HEK293T (cell line): Measurements from ENCODE around the gene CLDN3.

Experiments used
- CTCF ChIA-PET: fragments of 350-600 bp; formaldehyde crosslinking; extraction: SDS; loops from one replicate; lab custom pipeline; 2021; ENCODE audit warnings: antibody characterized with exemption, inconsistent platforms; lab: Yijun Ruan, JAX
- POLR2A ChIA-PET: fragments of 350-600 bp; formaldehyde crosslinking; extraction: SDS; loops from one replicate; lab custom pipeline; 2020; ENCODE audit warnings: antibody characterized with exemption, inconsistent platforms; lab: Yijun Ruan, JAX
- DNase-seq: peaks from one replicate; pipeline ENCODE4 v3.0.0; 2012; ENCODE audit warnings: mixed read lengths; ENCODE audit errors: extremely low spot score
- ARNT ChIP-seq: fragments of 450-650 bp; IDR thresholded peaks from 2 replicates; pipeline ENCODE4 v1.6.1; 2017; ENCODE audit warnings: mild to moderate bottlenecking
- BHLHE40 ChIP-seq: fragments of 450-650 bp; IDR thresholded peaks from 2 replicates; pipeline ENCODE4 v1.6.1; 2016; ENCODE audit warnings: mild to moderate bottlenecking, moderate library complexity, borderline replicate concordance
- CTBP1 ChIP-seq: fragments of 450-650 bp; IDR thresholded peaks from 2 replicates; pipeline ENCODE4 v1.6.1; 2016; ENCODE audit warnings: borderline replicate concordance
- ELF4 ChIP-seq: fragments of 450-650 bp; IDR thresholded peaks from 2 replicates; pipeline ENCODE4 v1.6.1; 2017; ENCODE audit warnings: antibody characterized with exemption
- FOXA1 ChIP-seq: fragments of 450-650 bp; IDR thresholded peaks from 2 replicates; pipeline ENCODE4 v1.6.1; 2016; ENCODE audit warnings: mild to moderate bottlenecking
- FOXK2 ChIP-seq: fragments of 450-650 bp; IDR thresholded peaks from 2 replicates; pipeline ENCODE4 v1.6.1; 2016; ENCODE audit warnings: mild to moderate bottlenecking
- FOXM1 ChIP-seq: fragments of 450-650 bp; IDR thresholded peaks from 2 replicates; pipeline ENCODE4 v1.6.1; 2017; ENCODE audit warnings: mild to moderate bottlenecking, borderline replicate concordance
- HDGF ChIP-seq: fragments of 450-650 bp; IDR thresholded peaks from 2 replicates; pipeline ENCODE4 v1.6.1; 2017; ENCODE audit warnings: antibody characterized with exemption, borderline replicate concordance
- L3MBTL2 ChIP-seq: fragments of 450-650 bp; conservative IDR thresholded peaks from 2 replicates; pipeline ENCODE4 v1.6.1; 2016; ENCODE audit warnings: mild to moderate bottlenecking
- LEF1 ChIP-seq: fragments of 450-650 bp; IDR thresholded peaks from 2 replicates; pipeline ENCODE4 v1.6.1; 2017; ENCODE audit warnings: mild to moderate bottlenecking, borderline replicate concordance
- NFRKB ChIP-seq: fragments of 450-650 bp; IDR thresholded peaks from 2 replicates; pipeline ENCODE4 v1.6.1; 2016; ENCODE audit warnings: mild to moderate bottlenecking, moderate library complexity
- PKNOX1 ChIP-seq: fragments of 450-650 bp; IDR thresholded peaks from 2 replicates; pipeline ENCODE4 v1.6.1; 2016
- SP1 ChIP-seq: fragments of 450-650 bp; IDR thresholded peaks from 2 replicates; pipeline ENCODE4 v1.6.1; 2017
- SUZ12 ChIP-seq: fragments of 450-650 bp; IDR thresholded peaks from 2 replicates; pipeline ENCODE4 v1.6.1; 2016; ENCODE audit warnings: mild to moderate bottlenecking
- TARDBP ChIP-seq: fragments of 450-650 bp; IDR thresholded peaks from 2 replicates; pipeline ENCODE4 v1.6.1; 2016
- ZNF384 ChIP-seq: fragments of 450-650 bp; IDR thresholded peaks from 2 replicates; pipeline ENCODE4 v1.6.1; 2016

CLDN3 gene

GRCh38 chr7:73732397-73732796 lies 37.7 kb downstream of the CLDN3 start:
- CTCF ChIA-PET = interaction anchor here (4.2 kb wide), 1 partner anchor 124 kb away, joined by 21 read pairs; no protein-coding TSS in a partner anchor

GRCh38 chr7:73730485-73730884 lies 39.6 kb downstream of the CLDN3 start:
- ChIA-PET CTCF (no interaction called here), POLR2A (no interaction called here)
- no peak for DNase-seq
- no peak for TF ChIP-seq TARDBP

More at GRCh38 chr7:73732397-73732796, 37.7 kb downstream of the CLDN3 start:
- DNase-seq = no peak
- POLR2A ChIA-PET = interaction anchor here (1.5 kb wide), 1 partner anchor 13 kb away, joined by 3 read pairs; the partner anchor contains the start of gene STX1A
- TF ChIP-seq HDGF (no peak), SP1 (no peak), FOXM1 (no peak), TARDBP (no peak)

GRCh38 chr7:73728551-73728950 lies 41.5 kb downstream of the CLDN3 start:
- ChIA-PET CTCF (interaction anchor here (0.6 to 1.5 kb wide), 6 partner anchors 9 to 122 kb away, joined by 3 to 5 read pairs (median 3); partner anchors contain the start of gene ABHD11), POLR2A (interaction anchor here (1.2 kb wide), 1 partner anchor 10 kb away, joined by 8 read pairs; the partner anchor contains the start of gene ABHD11)
- peak; percentile 81 for TF ChIP-seq PKNOX1
- TF ChIP-seq SP1 = no peak
- no peak for TF ChIP-seq NFRKB
- no peak for DNase-seq

GRCh38 chr7:73727952-73728351 lies 42.1 kb downstream of the CLDN3 start:
- ChIA-PET CTCF (interaction anchor here (0.6 to 0.7 kb wide), 3 partner anchors 14 to 121 kb away, joined by 3 read pairs; no protein-coding TSS in a partner anchor), POLR2A (no interaction called here)
- no peak for DNase-seq
- TF ChIP-seq NFRKB (no peak), LEF1 (no peak), FOXM1 (no peak)

GRCh38 chr7:73726083-73726466 lies 44.0 kb downstream of the CLDN3 start:
- ChIA-PET POLR2A (interaction anchor here (0.8 to 1.2 kb wide), 3 partner anchors 20 to 203 kb away, joined by 3 to 4 read pairs (median 3); no protein-coding TSS in a partner anchor), CTCF (interaction anchor here (0.8 to 2.3 kb wide), 7 partner anchors 9 to 139 kb away, joined by 3 to 10 read pairs (median 3); no protein-coding TSS in a partner anchor)
- DNase-seq = no peak
- TF ChIP-seq FOXA1 (no peak), ELF4 (no peak), FOXM1 (no peak), BHLHE40 (no peak), SUZ12 (no peak), CTBP1 (no peak), SP1 (no peak), NFRKB (no peak), FOXK2 (no peak), ZNF384 (no peak), TARDBP (no peak)

GRCh38 chr7:73723813-73724212 lies 46.3 kb downstream of the CLDN3 start:
- POLR2A ChIA-PET = interaction anchor here (0.7 kb wide), 1 partner anchor 10 kb away, joined by 3 read pairs; no protein-coding TSS in a partner anchor
- DNase-seq = no peak
- CTCF ChIA-PET = interaction anchor here (0.6 to 2.2 kb wide), 2 partner anchors 87 to 117 kb away, joined by 3 to 5 read pairs; no protein-coding TSS in a partner anchor
- TF ChIP-seq TARDBP = no peak
- no peak for TF ChIP-seq NFRKB
- no peak for TF ChIP-seq PKNOX1
- TF ChIP-seq LEF1 = no peak
- TF ChIP-seq SUZ12 = no peak
- TF ChIP-seq ELF4 = no peak
- no peak for TF ChIP-seq FOXA1
- TF ChIP-seq ARNT = no peak
- no peak for TF ChIP-seq CTBP1
- no peak for TF ChIP-seq HDGF
- TF ChIP-seq L3MBTL2 = no peak
- TF ChIP-seq SP1 = no peak
- no peak for TF ChIP-seq ZNF384
- no peak for TF ChIP-seq FOXK2
- TF ChIP-seq FOXM1 = no peak

GRCh38 chr7:73722785-73723184 lies 47.3 kb downstream of the CLDN3 start:
- no peak for DNase-seq
- POLR2A ChIA-PET = interaction anchor here (0.7 kb wide), 1 partner anchor 11 kb away, joined by 3 read pairs; no protein-coding TSS in a partner anchor
- CTCF ChIA-PET = interaction anchor here (2.2 kb wide), 1 partner anchor 116 kb away, joined by 5 read pairs; no protein-coding TSS in a partner anchor
- no peak for TF ChIP-seq PKNOX1
- TF ChIP-seq ARNT = no peak
- no peak for TF ChIP-seq BHLHE40
- no peak for TF ChIP-seq CTBP1
- no peak for TF ChIP-seq HDGF
- no peak for TF ChIP-seq SUZ12
- TF ChIP-seq FOXK2 = no peak
- TF ChIP-seq ELF4 = no peak
- no peak for TF ChIP-seq FOXA1
- no peak for TF ChIP-seq SP1
- TF ChIP-seq TARDBP = no peak
- no peak for TF ChIP-seq FOXM1
- no peak for TF ChIP-seq ZNF384
- TF ChIP-seq LEF1 = no peak
- no peak for TF ChIP-seq NFRKB
- no peak for TF ChIP-seq L3MBTL2
